HEK293 (cell line): ENCODE results near the gene DLG3.

Experiments used
- CTCF ChIP-seq: fragments of 450-650 bp; formaldehyde crosslinking; IDR thresholded peaks from 2 replicates; pipeline ENCODE4 v1.5.1; 2016; ENCODE audit warnings: missing biosample characterization, missing genetic modification characterization
- SETDB1 ChIP-seq: IDR thresholded peaks from one replicate; pipeline ENCODE4 v1.6.1; 2017; ENCODE audit warnings: mild to moderate bottlenecking, low read length, moderate library complexity, mixed read lengths; ENCODE audit not compliant: insufficient read length
- ZNF223 ChIP-seq: fragments of 450-650 bp; formaldehyde crosslinking; IDR thresholded peaks from 2 replicates; pipeline ENCODE4 v1.5.1; 2016; ENCODE audit warnings: missing biosample characterization, missing genetic modification characterization
- TF ChIP-seq, protein P1 (sequence below): fragments of 450-650 bp; formaldehyde crosslinking; IDR thresholded peaks from 2 replicates; pipeline ENCODE4 v1.5.1; 2016; ENCODE audit warnings: missing biosample characterization, missing genetic modification characterization

DNA sequence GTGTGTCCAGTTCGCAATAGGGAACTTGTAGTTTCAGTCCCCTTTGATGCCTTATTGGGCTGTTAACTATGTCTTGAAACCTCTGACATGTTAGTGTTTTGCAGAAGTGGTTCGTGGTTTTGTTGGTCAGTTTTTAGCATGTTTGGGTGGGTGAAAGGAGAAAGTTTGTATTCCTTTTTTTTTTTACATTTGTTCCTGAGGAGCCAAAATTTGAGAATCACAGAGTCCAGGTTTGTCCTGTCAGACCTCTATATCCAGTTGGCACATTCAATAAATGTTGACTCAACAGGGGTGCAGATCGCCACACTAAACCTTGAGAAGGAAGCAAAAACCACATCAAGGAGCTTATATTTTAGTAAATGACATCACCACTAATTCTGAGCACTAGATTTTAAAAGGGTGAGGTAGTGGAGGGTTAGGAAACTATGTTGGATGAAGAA, 26.2 kb downstream of the DLG3 start:
- no peak for TF ChIP-seq SETDB1
- TF ChIP-seq CTCF (tag by site-specific recombination): no peak
- TF ChIP-seq, protein P1, sequence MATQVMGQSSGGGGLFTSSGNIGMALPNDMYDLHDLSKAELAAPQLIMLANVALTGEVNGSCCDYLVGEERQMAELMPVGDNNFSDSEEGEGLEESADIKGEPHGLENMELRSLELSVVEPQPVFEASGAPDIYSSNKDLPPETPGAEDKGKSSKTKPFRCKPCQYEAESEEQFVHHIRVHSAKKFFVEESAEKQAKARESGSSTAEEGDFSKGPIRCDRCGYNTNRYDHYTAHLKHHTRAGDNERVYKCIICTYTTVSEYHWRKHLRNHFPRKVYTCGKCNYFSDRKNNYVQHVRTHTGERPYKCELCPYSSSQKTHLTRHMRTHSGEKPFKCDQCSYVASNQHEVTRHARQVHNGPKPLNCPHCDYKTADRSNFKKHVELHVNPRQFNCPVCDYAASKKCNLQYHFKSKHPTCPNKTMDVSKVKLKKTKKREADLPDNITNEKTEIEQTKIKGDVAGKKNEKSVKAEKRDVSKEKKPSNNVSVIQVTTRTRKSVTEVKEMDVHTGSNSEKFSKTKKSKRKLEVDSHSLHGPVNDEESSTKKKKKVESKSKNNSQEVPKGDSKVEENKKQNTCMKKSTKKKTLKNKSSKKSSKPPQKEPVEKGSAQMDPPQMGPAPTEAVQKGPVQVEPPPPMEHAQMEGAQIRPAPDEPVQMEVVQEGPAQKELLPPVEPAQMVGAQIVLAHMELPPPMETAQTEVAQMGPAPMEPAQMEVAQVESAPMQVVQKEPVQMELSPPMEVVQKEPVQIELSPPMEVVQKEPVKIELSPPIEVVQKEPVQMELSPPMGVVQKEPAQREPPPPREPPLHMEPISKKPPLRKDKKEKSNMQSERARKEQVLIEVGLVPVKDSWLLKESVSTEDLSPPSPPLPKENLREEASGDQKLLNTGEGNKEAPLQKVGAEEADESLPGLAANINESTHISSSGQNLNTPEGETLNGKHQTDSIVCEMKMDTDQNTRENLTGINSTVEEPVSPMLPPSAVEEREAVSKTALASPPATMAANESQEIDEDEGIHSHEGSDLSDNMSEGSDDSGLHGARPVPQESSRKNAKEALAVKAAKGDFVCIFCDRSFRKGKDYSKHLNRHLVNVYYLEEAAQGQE: no peak
- TF ChIP-seq ZNF223: no peak
